ES-I3 (cell line): Measurements from ENCODE around the gene PIGB.
"Not testable (repeated sequence)": the region's sequence is repeated elsewhere in the genome, so short reads cannot be mapped to it uniquely, and the experiment has no call there.

ENCODE experiments used
- H3K36me3 ChIP-seq: 2 replicates; pipeline ENCODE4 v1.6.1; 2013; ENCODE audit warnings: mild to moderate bottlenecking, low read length, control low read depth, moderate library complexity; ENCODE audit not compliant: insufficient read depth
- H3K4me1 ChIP-seq: 2 replicates; pipeline ENCODE4 v1.6.1; 2013; ENCODE audit warnings: mild to moderate bottlenecking, control low read depth, low read length; ENCODE audit not compliant: insufficient read depth
- H3K9ac ChIP-seq: 2 replicates; pipeline ENCODE4 v1.6.1; 2013; ENCODE audit warnings: low read depth, mild to moderate bottlenecking, low read length, moderate library complexity
- H3K9me3 ChIP-seq: 2 replicates; pipeline ENCODE4 v1.6.1; 2013; ENCODE audit warnings: mild to moderate bottlenecking, low read length, moderate library complexity; ENCODE audit not compliant: control insufficient read depth, insufficient read depth

The PIGB gene

GRCh38 chr15:55379095-55379494 is 60.1 kb downstream of the PIGB start:
- H3K9me3 ChIP-seq, result no peaks in the 10 kb centered on the region
- no peak overlapping the region for H3K9ac ChIP-seq
- no peaks in the 10 kb centered on the region for H3K4me1 ChIP-seq
- no peaks in the 10 kb centered on the region for H3K36me3 ChIP-seq

GRCh38 chr15:55381595-55381994 is 62.6 kb downstream of the PIGB start:
- Histone ChIP-seq H3K36me3 (no peaks in the 10 kb centered on the region), H3K4me1 (no peaks in the 10 kb centered on the region), H3K9ac (no peak overlapping the region), H3K9me3 (no peaks in the 10 kb centered on the region)

- Histone ChIP-seq H3K4me1 (no peaks in the 10 kb centered on the region), H3K36me3 (no peaks in the 10 kb centered on the region), H3K9ac (no peak overlapping the region), H3K9me3 (no peaks in the 10 kb centered on the region)
Observed at GRCh38 chr15:55383687-55384086, 64.7 kb downstream of the PIGB start.

GRCh38 chr15:55387027-55387426 is 68.0 kb downstream of the PIGB start:
- H3K36me3 ChIP-seq, result no peaks in the 10 kb centered on the region
- H3K9ac ChIP-seq, result no peak overlapping the region
- no peaks in the 10 kb centered on the region for H3K9me3 ChIP-seq
- H3K4me1 ChIP-seq, result no peaks in the 10 kb centered on the region

- Histone ChIP-seq H3K4me1 (no peaks in the 10 kb centered on the region), H3K36me3 (no peaks in the 10 kb centered on the region), H3K9me3 (no peaks in the 10 kb centered on the region), H3K9ac (no peak overlapping the region)
Observed at GRCh38 chr15:55389264-55389607, 70.2 kb downstream of the PIGB start.

GRCh38 chr15:55394694-55395093 is 75.7 kb downstream of the PIGB start:
- H3K36me3 ChIP-seq, result no peaks in the 10 kb centered on the region
- H3K4me1 ChIP-seq, result no peaks in the 10 kb centered on the region

GRCh38 chr15:55398243-55398642 is 79.2 kb downstream of the PIGB start:
- no peaks in the 10 kb centered on the region for H3K4me1 ChIP-seq
- no peak overlapping the region for H3K9ac ChIP-seq
- no peaks in the 10 kb centered on the region for H3K36me3 ChIP-seq
- H3K9me3 ChIP-seq, result no peaks in the 10 kb centered on the region

More at GRCh38 chr15:55394694-55395093, 75.7 kb downstream of the PIGB start:
- Histone ChIP-seq H3K9me3 (no peaks in the 10 kb centered on the region), H3K9ac (no peak overlapping the region)

- not testable (repeated sequence) for H3K36me3 ChIP-seq, H3K9ac ChIP-seq, H3K4me1 ChIP-seq, H3K9me3 ChIP-seq
Observed at GRCh38 chr15:55400050-55400449, 81.0 kb downstream of the PIGB start.

- Histone ChIP-seq H3K9ac (no peak overlapping the region), H3K4me1 (peaks cover 4% of the 10 kb centered on the region; the same call in 1 of the 2 replicates), H3K36me3 (no peaks in the 10 kb centered on the region), H3K9me3 (no peaks in the 10 kb centered on the region)
Observed at GRCh38 chr15:55401786-55402246, 82.8 kb downstream of the PIGB start.

GRCh38 chr15:55402707-55403106 is 83.7 kb downstream of the PIGB start:
- Histone ChIP-seq H3K9ac (no peak overlapping the region), H3K9me3 (no peaks in the 10 kb centered on the region), H3K4me1 (peaks cover 4% of the 10 kb centered on the region; the same call in 1 of the 2 replicates), H3K36me3 (no peaks in the 10 kb centered on the region)

- no peaks in the 10 kb centered on the region for H3K36me3 ChIP-seq
- no peaks in the 10 kb centered on the region for H3K9me3 ChIP-seq
- no peak overlapping the region for H3K9ac ChIP-seq
- peaks cover 4% of the 10 kb centered on the region; the same call in 1 of the 2 replicates for H3K4me1 ChIP-seq
Observed at GRCh38 chr15:55403531-55403930, 84.5 kb downstream of the PIGB start.
